Lower lobe of right lung (tissue), 2 donors: ENCODE measurements around the gene SEMA3D. TPM values are rescaled to one million over a fixed set of nuclear protein-coding genes. Genes with fewer than 3 reads are reported as not detected.

ENCODE experiments used
- ATAC-seq, 2 donors: fragments of 200-7000 bp; cut with Tn5 transposase; one replicate each; pipeline ENCODE4 v1.9.1; 2020 to 2022; ENCODE audit warnings: mild to moderate bottlenecking in 2 of 2, moderate library complexity in 2 of 2
- DNase-seq: peaks from one replicate; pipeline ENCODE4 v3.0.0-alpha.2; 2020
- H3K27ac ChIP-seq: fragments of 200-600 bp; one replicate; pipeline ENCODE4 v1.8.0; 2022
- H3K27me3 ChIP-seq: fragments of 200-600 bp; one replicate; pipeline ENCODE4 v1.8.0; 2022; ENCODE audit warnings: low read depth
- H3K36me3 ChIP-seq: fragments of 200-600 bp; one replicate; pipeline ENCODE4 v1.8.0; 2022; ENCODE audit warnings: mild to moderate bottlenecking
- H3K4me1 ChIP-seq: fragments of 200-600 bp; one replicate; pipeline ENCODE4 v1.8.0; 2022
- H3K4me3 ChIP-seq: fragments of 200-600 bp; one replicate; pipeline ENCODE4 v1.8.0; 2022; ENCODE audit warnings: mild to moderate bottlenecking
- H3K9me3 ChIP-seq: fragments of 200-600 bp; one replicate; pipeline ENCODE4 v1.8.0; 2022
- intact Hi-C: fragments of 100-400 bp; cut with DNase I; formaldehyde crosslinking; loops from one replicate; pipeline ENCODE4 v1.11.0; 2022
- total RNA-seq: library from RNA; stranded (reverse); fragmentation: NEBNext Ultra II Directional; extraction: Animal tissue kit (Norgen Biotek cat#: 25700); gene quantifications from one replicate; pipeline ENCODE4 v1.2.1, GENCODE V29; 2021
- TF ChIP-seq, protein P1 (sequence below): fragments of 200-600 bp; IDR thresholded peaks from one replicate; pipeline ENCODE4 v1.8.0; 2022; ENCODE audit warnings: antibody characterized with exemption, mild to moderate bottlenecking
- donor health status: DM: no; HTN: yes; CAD: no; lungs with severe emphysema.

Gene SEMA3D
- total RNA-seq, 1 donor from 2014 or later, result 8.0 TPM

DNA sequence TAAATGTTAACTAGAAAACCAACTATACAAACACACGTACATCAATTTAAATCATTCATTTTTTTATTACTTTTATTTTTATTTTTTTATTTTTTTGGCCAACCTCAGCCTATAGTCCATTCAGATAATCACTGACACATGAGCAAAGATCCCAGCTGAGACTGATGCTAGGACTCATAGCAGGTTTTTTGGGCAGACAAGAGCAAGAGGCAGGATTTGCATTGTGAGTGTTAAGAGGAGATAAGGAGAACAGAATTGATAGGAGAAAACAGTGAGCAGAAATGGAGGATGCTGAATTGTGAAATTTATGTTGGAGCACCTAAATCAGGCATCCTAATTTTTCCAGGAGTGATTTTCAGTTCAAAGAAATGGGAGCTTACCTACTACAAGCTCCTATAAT is 240.3 kb downstream of the SEMA3D start:
- H3K36me3 ChIP-seq, result no peaks in the 10 kb centered on the region
- H3K9me3 ChIP-seq, result no peaks in the 10 kb centered on the region
- DNase-seq (no peak), ATAC-seq (no peak)
- intact Hi-C loops, result no loop called here
- no peak overlapping the region for H3K4me3 ChIP-seq
- H3K27me3 ChIP-seq, result no peaks in the 10 kb centered on the region
- TF ChIP-seq, protein P1, sequence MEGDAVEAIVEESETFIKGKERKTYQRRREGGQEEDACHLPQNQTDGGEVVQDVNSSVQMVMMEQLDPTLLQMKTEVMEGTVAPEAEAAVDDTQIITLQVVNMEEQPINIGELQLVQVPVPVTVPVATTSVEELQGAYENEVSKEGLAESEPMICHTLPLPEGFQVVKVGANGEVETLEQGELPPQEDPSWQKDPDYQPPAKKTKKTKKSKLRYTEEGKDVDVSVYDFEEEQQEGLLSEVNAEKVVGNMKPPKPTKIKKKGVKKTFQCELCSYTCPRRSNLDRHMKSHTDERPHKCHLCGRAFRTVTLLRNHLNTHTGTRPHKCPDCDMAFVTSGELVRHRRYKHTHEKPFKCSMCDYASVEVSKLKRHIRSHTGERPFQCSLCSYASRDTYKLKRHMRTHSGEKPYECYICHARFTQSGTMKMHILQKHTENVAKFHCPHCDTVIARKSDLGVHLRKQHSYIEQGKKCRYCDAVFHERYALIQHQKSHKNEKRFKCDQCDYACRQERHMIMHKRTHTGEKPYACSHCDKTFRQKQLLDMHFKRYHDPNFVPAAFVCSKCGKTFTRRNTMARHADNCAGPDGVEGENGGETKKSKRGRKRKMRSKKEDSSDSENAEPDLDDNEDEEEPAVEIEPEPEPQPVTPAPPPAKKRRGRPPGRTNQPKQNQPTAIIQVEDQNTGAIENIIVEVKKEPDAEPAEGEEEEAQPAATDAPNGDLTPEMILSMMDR, result no peak
- H3K4me1 ChIP-seq, result no peaks in the 10 kb centered on the region
- no peak overlapping the region for H3K27ac ChIP-seq
